Stimulated activated CD8-positive, alpha-beta memory T cell treated with anti-CD3 and anti-CD28 coated beads, Interleukin-2, amount 100 ng/mL, for 1 hour (primary cell): ENCODE results near the gene TKT.

Experiments used
- DNase-seq, 2 donors: peaks; one replicate each; pipeline ENCODE4 v3.0.0-alpha.2; 2020; ENCODE audit warnings: low read depth in 2 of 2

TKT gene

GRCh38 chr3:53239800-53240199 is 16.0 kb downstream of the TKT start:
- no peak for DNase-seq

- DNase-seq = no peak
Observed at GRCh38 chr3:53238886-53239285, 16.9 kb downstream of the TKT start.

GRCh38 chr3:53238051-53238850 is 17.6 kb downstream of the TKT start:
- DNase-seq = no peak

- DNase-seq = no peak
Observed at GRCh38 chr3:53236112-53236841, 19.5 kb downstream of the TKT start.

GRCh38 chr3:53235545-53235944 is 20.3 kb downstream of the TKT start:
- DNase-seq = no peak

GRCh38 chr3:53234841-53235232 is 21.0 kb downstream of the TKT start:
- no peak for DNase-seq

- no peak for DNase-seq
Observed at GRCh38 chr3:53234130-53234840, 21.5 kb downstream of the TKT start.

GRCh38 chr3:53232641-53233377 is 23.0 kb downstream of the TKT start:
- no peak for DNase-seq

GRCh38 chr3:53231532-53232511 is 24.0 kb downstream of the TKT start:
- no peak for DNase-seq

GRCh38 chr3:53230789-53231188 is 25.0 kb downstream of the TKT start:
- DNase-seq = no peak

GRCh38 chr3:53230041-53230621 is 25.7 kb downstream of the TKT start:
- no peak for DNase-seq

GRCh38 chr3:53229606-53230005 is 26.2 kb downstream of the TKT start:
- no peak for DNase-seq

- DNase-seq = no peak
Observed at GRCh38 chr3:53229171-53229570, 26.7 kb downstream of the TKT start.

- no peak for DNase-seq
Observed at GRCh38 chr3:53227993-53228885, 27.6 kb downstream of the TKT start.

- no peak for DNase-seq
Observed at GRCh38 chr3:53226841-53227407, 28.9 kb downstream of the TKT start.

GRCh38 chr3:53226142-53226840 is 29.5 kb downstream of the TKT start:
- no peak for DNase-seq

GRCh38 chr3:53225651-53226050 is 30.2 kb downstream of the TKT start:
- no peak for DNase-seq

GRCh38 chr3:53225181-53225580 is 30.6 kb downstream of the TKT start:
- DNase-seq = no peak
